ENCODE results near the gene LIN28B. TPM values are rescaled to one million over a fixed set of nuclear protein-coding genes. Genes with fewer than 3 reads are reported as not detected.

The LIN28B gene
- total and polyA plus RNA-seq, 2 experiments from 2014 or later = 35.3 to 96.4 TPM

DNA sequence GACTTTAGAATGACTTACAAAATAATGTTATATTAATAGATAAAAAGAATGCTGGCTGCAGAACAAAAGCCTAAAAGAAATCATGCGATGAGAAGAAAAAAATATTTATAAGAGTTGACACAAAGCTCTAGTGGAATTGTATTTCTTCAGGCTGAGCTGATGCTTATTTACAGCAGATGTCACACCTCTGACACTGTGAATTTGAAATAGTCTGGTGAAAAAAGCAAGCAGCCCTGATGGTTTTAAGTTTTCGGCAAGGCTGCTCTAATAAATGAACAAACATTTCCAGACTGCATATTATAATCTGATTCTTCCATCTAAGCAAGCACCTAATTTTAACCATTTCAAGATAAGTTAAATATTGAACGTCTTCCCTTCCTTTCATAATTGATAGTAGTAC is 109.9 kb downstream of the LIN28B start:
- no peak overlapping the region for H3K4me3 Mint-ChIP-seq
- H3K36me3 Mint-ChIP-seq (ENCODE audit: low read depth) = peaks cover 4% of the 10 kb centered on the region; the same call in 1 of the 3 replicates
- no peak overlapping the region for H3K27ac Mint-ChIP-seq
- no peak for TF ChIP-seq NANOG (IDR thresholded peaks at IDR 0.05; ENCODE audit: borderline replicate concordance)
- no peak for TF ChIP-seq EZH2 (IDR thresholded peaks at IDR 0.05; ENCODE audit: low read depth, unreplicated experiment)
- TF ChIP-seq STAT1 (IDR thresholded peaks at IDR 0.05; ENCODE audit: unreplicated experiment) = no peak
- TF ChIP-seq EZH2phosphoT487 (IDR thresholded peaks at IDR 0.05; ENCODE audit: unreplicated experiment) = no peak
- no peak for TF ChIP-seq JUNB (IDR thresholded peaks at IDR 0.05; ENCODE audit: unreplicated experiment)
- TF ChIP-seq, protein P1, sequence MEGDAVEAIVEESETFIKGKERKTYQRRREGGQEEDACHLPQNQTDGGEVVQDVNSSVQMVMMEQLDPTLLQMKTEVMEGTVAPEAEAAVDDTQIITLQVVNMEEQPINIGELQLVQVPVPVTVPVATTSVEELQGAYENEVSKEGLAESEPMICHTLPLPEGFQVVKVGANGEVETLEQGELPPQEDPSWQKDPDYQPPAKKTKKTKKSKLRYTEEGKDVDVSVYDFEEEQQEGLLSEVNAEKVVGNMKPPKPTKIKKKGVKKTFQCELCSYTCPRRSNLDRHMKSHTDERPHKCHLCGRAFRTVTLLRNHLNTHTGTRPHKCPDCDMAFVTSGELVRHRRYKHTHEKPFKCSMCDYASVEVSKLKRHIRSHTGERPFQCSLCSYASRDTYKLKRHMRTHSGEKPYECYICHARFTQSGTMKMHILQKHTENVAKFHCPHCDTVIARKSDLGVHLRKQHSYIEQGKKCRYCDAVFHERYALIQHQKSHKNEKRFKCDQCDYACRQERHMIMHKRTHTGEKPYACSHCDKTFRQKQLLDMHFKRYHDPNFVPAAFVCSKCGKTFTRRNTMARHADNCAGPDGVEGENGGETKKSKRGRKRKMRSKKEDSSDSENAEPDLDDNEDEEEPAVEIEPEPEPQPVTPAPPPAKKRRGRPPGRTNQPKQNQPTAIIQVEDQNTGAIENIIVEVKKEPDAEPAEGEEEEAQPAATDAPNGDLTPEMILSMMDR (conservative IDR thresholded peaks at IDR 0.05; ENCODE audit: low read depth in 2 of 2) = no peak
- TF ChIP-seq, protein P2, sequence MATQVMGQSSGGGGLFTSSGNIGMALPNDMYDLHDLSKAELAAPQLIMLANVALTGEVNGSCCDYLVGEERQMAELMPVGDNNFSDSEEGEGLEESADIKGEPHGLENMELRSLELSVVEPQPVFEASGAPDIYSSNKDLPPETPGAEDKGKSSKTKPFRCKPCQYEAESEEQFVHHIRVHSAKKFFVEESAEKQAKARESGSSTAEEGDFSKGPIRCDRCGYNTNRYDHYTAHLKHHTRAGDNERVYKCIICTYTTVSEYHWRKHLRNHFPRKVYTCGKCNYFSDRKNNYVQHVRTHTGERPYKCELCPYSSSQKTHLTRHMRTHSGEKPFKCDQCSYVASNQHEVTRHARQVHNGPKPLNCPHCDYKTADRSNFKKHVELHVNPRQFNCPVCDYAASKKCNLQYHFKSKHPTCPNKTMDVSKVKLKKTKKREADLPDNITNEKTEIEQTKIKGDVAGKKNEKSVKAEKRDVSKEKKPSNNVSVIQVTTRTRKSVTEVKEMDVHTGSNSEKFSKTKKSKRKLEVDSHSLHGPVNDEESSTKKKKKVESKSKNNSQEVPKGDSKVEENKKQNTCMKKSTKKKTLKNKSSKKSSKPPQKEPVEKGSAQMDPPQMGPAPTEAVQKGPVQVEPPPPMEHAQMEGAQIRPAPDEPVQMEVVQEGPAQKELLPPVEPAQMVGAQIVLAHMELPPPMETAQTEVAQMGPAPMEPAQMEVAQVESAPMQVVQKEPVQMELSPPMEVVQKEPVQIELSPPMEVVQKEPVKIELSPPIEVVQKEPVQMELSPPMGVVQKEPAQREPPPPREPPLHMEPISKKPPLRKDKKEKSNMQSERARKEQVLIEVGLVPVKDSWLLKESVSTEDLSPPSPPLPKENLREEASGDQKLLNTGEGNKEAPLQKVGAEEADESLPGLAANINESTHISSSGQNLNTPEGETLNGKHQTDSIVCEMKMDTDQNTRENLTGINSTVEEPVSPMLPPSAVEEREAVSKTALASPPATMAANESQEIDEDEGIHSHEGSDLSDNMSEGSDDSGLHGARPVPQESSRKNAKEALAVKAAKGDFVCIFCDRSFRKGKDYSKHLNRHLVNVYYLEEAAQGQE (IDR thresholded peaks at IDR 0.05; ENCODE audit: unreplicated experiment) = no peak
- no peak for TF ChIP-seq CREB1 (CRISPR knock-in tag; IDR thresholded peaks at IDR 0.05; ENCODE audit: low read depth)
- TF ChIP-seq, protein P3, sequence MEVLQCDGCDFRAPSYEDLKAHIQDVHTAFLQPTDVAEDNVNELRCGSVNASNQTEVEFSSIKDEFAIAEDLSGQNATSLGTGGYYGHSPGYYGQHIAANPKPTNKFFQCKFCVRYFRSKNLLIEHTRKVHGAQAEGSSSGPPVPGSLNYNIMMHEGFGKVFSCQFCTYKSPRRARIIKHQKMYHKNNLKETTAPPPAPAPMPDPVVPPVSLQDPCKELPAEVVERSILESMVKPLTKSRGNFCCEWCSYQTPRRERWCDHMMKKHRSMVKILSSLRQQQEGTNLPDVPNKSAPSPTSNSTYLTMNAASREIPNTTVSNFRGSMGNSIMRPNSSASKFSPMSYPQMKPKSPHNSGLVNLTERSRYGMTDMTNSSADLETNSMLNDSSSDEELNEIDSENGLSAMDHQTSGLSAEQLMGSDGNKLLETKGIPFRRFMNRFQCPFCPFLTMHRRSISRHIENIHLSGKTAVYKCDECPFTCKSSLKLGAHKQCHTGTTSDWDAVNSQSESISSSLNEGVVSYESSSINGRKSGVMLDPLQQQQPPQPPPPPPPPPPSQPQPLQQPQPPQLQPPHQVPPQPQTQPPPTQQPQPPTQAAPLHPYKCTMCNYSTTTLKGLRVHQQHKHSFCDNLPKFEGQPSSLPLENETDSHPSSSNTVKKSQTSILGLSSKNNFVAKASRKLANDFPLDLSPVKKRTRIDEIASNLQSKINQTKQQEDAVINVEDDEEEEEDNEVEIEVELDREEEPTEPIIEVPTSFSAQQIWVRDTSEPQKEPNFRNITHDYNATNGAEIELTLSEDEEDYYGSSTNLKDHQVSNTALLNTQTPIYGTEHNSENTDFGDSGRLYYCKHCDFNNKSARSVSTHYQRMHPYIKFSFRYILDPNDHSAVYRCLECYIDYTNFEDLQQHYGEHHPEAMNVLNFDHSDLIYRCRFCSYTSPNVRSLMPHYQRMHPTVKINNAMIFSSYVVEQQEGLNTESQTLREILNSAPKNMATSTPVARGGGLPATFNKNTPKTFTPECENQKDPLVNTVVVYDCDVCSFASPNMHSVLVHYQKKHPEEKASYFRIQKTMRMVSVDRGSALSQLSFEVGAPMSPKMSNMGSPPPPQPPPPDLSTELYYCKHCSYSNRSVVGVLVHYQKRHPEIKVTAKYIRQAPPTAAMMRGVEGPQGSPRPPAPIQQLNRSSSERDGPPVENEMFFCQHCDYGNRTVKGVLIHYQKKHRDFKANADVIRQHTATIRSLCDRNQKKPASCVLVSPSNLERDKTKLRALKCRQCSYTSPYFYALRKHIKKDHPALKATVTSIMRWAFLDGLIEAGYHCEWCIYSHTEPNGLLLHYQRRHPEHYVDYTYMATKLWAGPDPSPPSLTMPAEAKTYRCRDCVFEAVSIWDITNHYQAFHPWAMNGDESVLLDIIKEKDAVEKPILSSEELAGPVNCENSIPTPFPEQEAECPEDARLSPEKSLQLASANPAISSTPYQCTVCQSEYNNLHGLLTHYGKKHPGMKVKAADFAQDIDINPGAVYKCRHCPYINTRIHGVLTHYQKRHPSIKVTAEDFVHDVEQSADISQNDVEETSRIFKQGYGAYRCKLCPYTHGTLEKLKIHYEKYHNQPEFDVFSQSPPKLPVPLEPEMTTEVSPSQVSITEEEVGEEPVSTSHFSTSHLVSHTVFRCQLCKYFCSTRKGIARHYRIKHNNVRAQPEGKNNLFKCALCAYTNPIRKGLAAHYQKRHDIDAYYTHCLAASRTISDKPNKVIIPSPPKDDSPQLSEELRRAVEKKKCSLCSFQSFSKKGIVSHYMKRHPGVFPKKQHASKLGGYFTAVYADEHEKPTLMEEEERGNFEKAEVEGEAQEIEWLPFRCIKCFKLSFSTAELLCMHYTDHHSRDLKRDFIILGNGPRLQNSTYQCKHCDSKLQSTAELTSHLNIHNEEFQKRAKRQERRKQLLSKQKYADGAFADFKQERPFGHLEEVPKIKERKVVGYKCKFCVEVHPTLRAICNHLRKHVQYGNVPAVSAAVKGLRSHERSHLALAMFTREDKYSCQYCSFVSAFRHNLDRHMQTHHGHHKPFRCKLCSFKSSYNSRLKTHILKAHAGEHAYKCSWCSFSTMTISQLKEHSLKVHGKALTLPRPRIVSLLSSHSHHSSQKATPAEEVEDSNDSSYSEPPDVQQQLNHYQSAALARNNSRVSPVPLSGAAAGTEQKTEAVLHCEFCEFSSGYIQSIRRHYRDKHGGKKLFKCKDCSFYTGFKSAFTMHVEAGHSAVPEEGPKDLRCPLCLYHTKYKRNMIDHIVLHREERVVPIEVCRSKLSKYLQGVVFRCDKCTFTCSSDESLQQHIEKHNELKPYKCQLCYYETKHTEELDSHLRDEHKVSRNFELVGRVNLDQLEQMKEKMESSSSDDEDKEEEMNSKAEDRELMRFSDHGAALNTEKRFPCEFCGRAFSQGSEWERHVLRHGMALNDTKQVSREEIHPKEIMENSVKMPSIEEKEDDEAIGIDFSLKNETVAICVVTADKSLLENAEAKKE (CRISPR knock-in tag; IDR thresholded peaks at IDR 0.05) = no peak
- Histone ChIP-seq H3K27ac (ENCODE audit: low read depth) (no peak overlapping the region), H3K27me3 (ENCODE audit: insufficient read depth) (no peaks in the 10 kb centered on the region), H4K20me1 (replicated peaks; ENCODE audit: insufficient read depth) (no peaks in the 10 kb centered on the region), H3F3A (replicated peaks; ENCODE audit: low read depth) (no peaks in the 10 kb centered on the region), H3K4me3 (no peak overlapping the region), H3K79me2 (replicated peaks; ENCODE audit: insufficient read depth) (peaks cover 46% of the 10 kb centered on the region), H3K4me1 (ENCODE audit: insufficient read depth) (no peaks in the 10 kb centered on the region), H3K9me2 (ENCODE audit: insufficient read depth) (no peaks in the 10 kb centered on the region), H3K4me2 (no peak overlapping the region), H2AFZ (no peak overlapping the region), H3K36me3 (ENCODE audit: insufficient read depth) (no peaks in the 10 kb centered on the region)
- no peaks in the 10 kb centered on the region for H3K9me3 Mint-ChIP-seq
- no peak for DNase-seq (ENCODE audit: low spot score)
- peaks cover 9% of the 10 kb centered on the region; the same call in 2 of the 3 replicates for H3K4me1 Mint-ChIP-seq
- H3K27me3 Mint-ChIP-seq (ENCODE audit: insufficient read depth, low read depth, poor library complexity) = peaks cover 1% of the 10 kb centered on the region
- ATAC-seq = no peak
